Transverse colon (tissue), 4 donors: ENCODE results near the gene PAK1.
"Not testable (repeated sequence)": the region's sequence is repeated elsewhere in the genome, so short reads cannot be mapped to it uniquely, and the experiment has no call there.

Source experiments
- CTCF ChIP-seq, 5 experiments: fragments of 200-600 bp in 3 of 5; fragments of 450-650 bp in 2 of 5; sonication (generic) in 3 of 5; IDR thresholded peaks; 1 replicate in 2 of 5; 2 replicates in 3 of 5; pipeline ENCODE4 v1.5.1; 2016 to 2017; ENCODE audit warnings: antibody characterized with exemption in 5 of 5, inconsistent platforms in 3 of 5, mild to moderate bottlenecking in 2 of 5, moderate library complexity in 1 of 5
- EP300 ChIP-seq: sonication (generic); formaldehyde crosslinking; IDR thresholded peaks from one replicate; pipeline ENCODE4 v1.6.1; 2017; ENCODE audit warnings: antibody characterized with exemption, low read depth
- POLR2A ChIP-seq: fragments of 450-650 bp; IDR thresholded peaks from one replicate; pipeline ENCODE4 v1.6.1; 2016; ENCODE audit warnings: antibody characterized with exemption, mild to moderate bottlenecking, moderate library complexity
- POLR2AphosphoS5 ChIP-seq, 3 donors: sonication (generic); formaldehyde crosslinking; IDR thresholded peaks; one replicate each; pipeline ENCODE4 v1.6.1; 2016; ENCODE audit warnings: antibody characterized with exemption in 3 of 3

- not testable (repeated sequence) for TF ChIP-seq POLR2A; POLR2AphosphoS5 (IDR thresholded peaks at IDR 0.05); CTCF (IDR thresholded peaks at IDR 0.05); EP300
Observed at GRCh38 chr11:77490035-77490434, 16.1 kb upstream of the PAK1 start.
